Neutrophil (primary cell): ENCODE data around the gene ALS2.

Experiments
- H3K27ac ChIP-seq: fragments of 200-600 bp; sonication (generic); 2 replicates; pipeline ENCODE4 v1.5.1; 2016; ENCODE audit warnings: mild to moderate bottlenecking, moderate library complexity
- H3K27me3 ChIP-seq: fragments of 200-600 bp; sonication (generic); 2 replicates; pipeline ENCODE4 v1.6.0; 2016; ENCODE audit warnings: mild to moderate bottlenecking
- H3K36me3 ChIP-seq: fragments of 200-600 bp; sonication (generic); 2 replicates; pipeline ENCODE4 v1.5.1; 2017
- H3K4me1 ChIP-seq, 2 experiments: fragments of 200-600 bp in 1 of 2; sonication (generic) in 1 of 2; 1 replicate in 1 of 2; 2 replicates in 1 of 2; pipeline versions ENCODE4 v1.5.1 to v1.6.1; 2013 to 2016; ENCODE audit warnings: low read depth in 1 of 2, low read length in 1 of 2, mild to moderate bottlenecking in 1 of 2, moderate library complexity in 1 of 2; ENCODE audit not compliant: control insufficient read depth in 1 of 2, insufficient read depth in 1 of 2
- H3K4me3 ChIP-seq, 2 experiments: fragments of 200-600 bp in 1 of 2; sonication (generic) in 1 of 2; 1 replicate in 1 of 2; 2 replicates in 1 of 2; pipeline ENCODE4 v1.5.1; 2013 to 2016; ENCODE audit warnings: low read depth in 1 of 2, low read length in 1 of 2, mild to moderate bottlenecking in 1 of 2, moderate library complexity in 1 of 2
- H3K9me3 ChIP-seq: fragments of 200-600 bp; sonication (generic); 2 replicates; pipeline ENCODE4 v1.5.1; 2016
- CTCF ChIP-seq: fragments of 200-600 bp; sonication (generic); IDR thresholded peaks from 2 replicates; pipeline ENCODE4 v1.5.1; 2016; ENCODE audit warnings: antibody characterized with exemption

ALS2 gene

GRCh38 chr2:201784563-201784962 is 3.8 kb upstream of the ALS2 start:
- H3K27ac ChIP-seq: no peak overlapping the region
- no peaks in the 10 kb centered on the region for H3K9me3 ChIP-seq
- H3K36me3 ChIP-seq: no peaks in the 10 kb centered on the region
- H3K4me3 ChIP-seq: no peak overlapping the region
- peaks cover 23 to 27% of the 10 kb centered on the region in 2 experiments for H3K4me1 ChIP-seq
- peaks cover 17% of the 10 kb centered on the region for H3K27me3 ChIP-seq
- no peak for TF ChIP-seq CTCF

GRCh38 chr2:201781557-201782051 is 871 bp upstream of the ALS2 start:
- no peak for TF ChIP-seq CTCF
- peak overlapping the region; percentile 87 to 98 for H3K4me3 ChIP-seq
- no peaks in the 10 kb centered on the region for H3K36me3 ChIP-seq
- H3K4me1 ChIP-seq: peaks cover 15 to 19% of the 10 kb centered on the region in 2 experiments
- H3K9me3 ChIP-seq: no peaks in the 10 kb centered on the region
- peaks cover 17% of the 10 kb centered on the region for H3K27me3 ChIP-seq
- peak overlapping the region; percentile 82 for H3K27ac ChIP-seq

GRCh38 chr2:201779901-201780673 is 646 bp downstream of the ALS2 start:
- Histone ChIP-seq H3K36me3 (no peaks in the 10 kb centered on the region), H3K9me3 (no peaks in the 10 kb centered on the region), H3K27me3 (peaks cover 17% of the 10 kb centered on the region), H3K4me3 (peak overlapping the region; percentile 87 to 98), H3K27ac (peak overlapping the region; percentile 82), H3K4me1 (peaks cover 15 to 19% of the 10 kb centered on the region in 2 experiments)
- TF ChIP-seq CTCF: no peak

- Histone ChIP-seq H3K27me3 (peaks cover 15% of the 10 kb centered on the region), H3K4me3 (no peak overlapping the region), H3K9me3 (no peaks in the 10 kb centered on the region), H3K36me3 (no peaks in the 10 kb centered on the region), H3K4me1 (peaks cover 15 to 19% of the 10 kb centered on the region in 2 experiments), H3K27ac (no peak overlapping the region)
- no peak for TF ChIP-seq CTCF
Observed at GRCh38 chr2:201777869-201778268, 2.9 kb downstream of the ALS2 start.

DNA sequence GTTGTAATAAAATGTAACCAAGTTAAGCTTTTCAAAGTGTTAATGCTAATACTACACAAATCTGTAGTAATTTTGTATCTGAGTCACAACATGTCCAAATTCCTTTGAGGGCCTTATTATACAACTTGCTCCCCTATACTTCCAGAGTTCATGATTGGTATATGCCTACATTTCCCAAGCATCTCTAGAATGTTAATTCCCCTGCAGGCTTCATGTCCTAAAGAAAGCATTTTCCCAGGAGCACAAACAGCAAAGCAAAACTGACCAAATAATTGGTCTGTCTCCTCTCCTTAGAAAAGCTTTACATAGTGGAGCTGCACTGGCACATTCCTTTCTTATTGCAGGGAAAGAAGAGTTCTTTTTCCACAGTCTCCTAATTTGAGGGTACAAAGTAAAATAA is 3.7 kb downstream of the ALS2 start:
- Histone ChIP-seq H3K27ac (no peak overlapping the region), H3K36me3 (no peaks in the 10 kb centered on the region), H3K4me1 (peaks cover 15 to 19% of the 10 kb centered on the region in 2 experiments), H3K27me3 (peaks cover 6% of the 10 kb centered on the region), H3K9me3 (no peaks in the 10 kb centered on the region), H3K4me3 (no peak overlapping the region)
- no peak for TF ChIP-seq CTCF
